NCI-H2171 treated with DMSO at 0.1 percent for 48 hours (cell line): ENCODE results near the gene EHMT1.
"Not testable (repeated sequence)": the region's sequence is repeated elsewhere in the genome, so short reads cannot be mapped to it uniquely, and the experiment has no call there.

Source experiments
- DNase-seq: peaks from one replicate; lab custom pipeline; 2025; lab: John Stamatoyannopoulos, UW

Gene EHMT1

DNA sequence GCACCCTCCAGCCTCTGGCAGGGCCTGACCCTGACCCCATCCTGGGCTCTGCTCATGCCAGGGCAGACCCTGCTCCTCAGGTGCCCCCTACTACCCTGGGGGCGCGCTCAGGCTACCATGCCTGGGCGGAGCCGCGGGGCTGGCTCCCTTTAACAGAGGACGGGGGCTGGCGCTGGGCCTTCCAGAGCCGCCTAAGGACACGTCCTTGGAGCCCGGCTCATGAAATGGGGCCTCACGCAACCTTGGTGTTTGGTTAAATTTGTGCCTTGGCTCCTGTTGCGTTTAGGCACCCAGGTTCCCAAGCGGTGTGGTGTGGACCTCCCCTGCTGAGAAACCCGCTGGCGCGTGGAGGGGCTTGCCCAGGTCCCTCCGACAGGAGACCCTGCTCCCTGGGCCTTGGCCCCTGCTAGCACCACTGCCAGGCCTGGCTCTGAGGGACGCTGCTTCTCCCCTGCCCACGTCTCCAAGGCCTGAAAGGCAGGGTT lies 3.4 kb upstream of the EHMT1 start:
- no peak for DNase-seq

DNA sequence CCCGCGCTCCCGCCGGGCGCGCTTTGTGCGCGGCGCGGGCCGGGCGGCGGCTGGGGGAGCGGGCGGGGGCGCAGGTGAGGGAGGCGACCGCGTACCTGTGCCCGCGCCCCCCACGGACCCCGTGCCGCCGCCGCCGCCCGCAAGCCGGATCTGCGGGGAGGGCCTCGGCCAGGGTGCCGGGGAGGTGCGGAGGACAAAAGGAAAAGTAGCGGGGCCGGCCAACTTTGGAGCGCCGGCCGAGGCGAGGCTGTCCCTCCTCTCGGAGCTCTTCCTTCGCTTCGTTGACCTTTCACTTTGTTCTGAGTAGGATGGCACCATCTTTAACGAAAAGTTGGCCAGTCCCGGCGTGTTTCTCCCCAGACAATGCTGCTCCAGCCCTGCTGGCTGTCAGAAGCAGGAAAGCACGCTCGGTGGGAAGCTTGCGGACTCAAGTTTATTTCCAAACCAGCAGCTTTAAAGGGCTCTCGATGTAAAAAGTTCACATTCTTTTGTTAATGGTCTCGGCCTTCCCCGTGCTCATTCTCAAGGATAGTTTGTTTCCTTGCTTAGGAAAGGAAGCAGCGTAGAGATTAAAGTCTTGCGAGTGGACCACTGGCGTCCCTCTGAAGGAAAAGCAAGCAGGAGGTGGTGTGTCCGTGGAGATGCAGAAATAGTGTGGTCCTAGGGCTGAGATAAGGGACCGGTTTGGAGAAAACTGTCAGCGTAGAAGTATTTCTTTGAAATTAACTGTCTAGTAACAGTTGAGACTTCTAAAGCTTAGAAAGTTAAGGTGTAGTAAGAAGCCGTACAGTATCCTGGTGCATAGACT lies 639 bp downstream of the EHMT1 start:
- peak; percentile 40 for DNase-seq

DNA sequence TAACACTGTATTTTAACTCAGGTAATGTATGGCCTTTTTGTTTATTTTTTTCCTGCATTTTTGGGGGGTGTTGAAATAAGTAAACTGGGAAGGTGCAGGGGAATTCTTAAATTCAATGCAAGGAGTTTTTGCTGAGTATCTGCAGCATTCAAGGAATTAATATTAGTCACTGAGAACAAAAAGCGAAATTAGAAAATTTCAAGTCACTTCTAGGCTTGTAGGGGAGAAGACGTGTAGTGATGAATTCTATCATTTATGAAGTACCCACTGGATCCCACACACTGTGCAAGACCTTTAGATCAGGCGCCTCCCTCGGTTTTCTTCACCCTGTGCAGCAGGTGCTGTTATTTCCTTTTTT lies 1.2 kb downstream of the EHMT1 start:
- no peak for DNase-seq

DNA sequence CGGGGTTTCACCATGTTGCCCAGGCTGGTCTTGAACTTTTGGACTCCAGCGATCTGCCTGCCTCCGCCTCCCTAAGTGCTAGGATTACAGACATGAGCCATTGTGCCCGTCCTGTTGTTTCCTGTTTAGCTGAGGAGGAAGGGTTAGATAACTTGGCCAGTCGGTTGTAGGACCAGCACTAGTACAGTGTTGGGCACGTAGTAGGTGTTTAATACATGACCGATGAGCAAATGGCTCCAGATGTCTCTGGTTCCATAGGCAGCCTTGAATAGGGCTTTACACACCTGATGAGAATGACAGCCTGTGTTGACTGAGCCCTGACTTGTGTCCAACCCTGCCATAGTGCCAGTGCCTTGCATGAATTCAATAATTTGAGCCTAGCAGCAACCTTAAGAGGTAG lies 1.8 kb downstream of the EHMT1 start:
- no peak for DNase-seq

DNA sequence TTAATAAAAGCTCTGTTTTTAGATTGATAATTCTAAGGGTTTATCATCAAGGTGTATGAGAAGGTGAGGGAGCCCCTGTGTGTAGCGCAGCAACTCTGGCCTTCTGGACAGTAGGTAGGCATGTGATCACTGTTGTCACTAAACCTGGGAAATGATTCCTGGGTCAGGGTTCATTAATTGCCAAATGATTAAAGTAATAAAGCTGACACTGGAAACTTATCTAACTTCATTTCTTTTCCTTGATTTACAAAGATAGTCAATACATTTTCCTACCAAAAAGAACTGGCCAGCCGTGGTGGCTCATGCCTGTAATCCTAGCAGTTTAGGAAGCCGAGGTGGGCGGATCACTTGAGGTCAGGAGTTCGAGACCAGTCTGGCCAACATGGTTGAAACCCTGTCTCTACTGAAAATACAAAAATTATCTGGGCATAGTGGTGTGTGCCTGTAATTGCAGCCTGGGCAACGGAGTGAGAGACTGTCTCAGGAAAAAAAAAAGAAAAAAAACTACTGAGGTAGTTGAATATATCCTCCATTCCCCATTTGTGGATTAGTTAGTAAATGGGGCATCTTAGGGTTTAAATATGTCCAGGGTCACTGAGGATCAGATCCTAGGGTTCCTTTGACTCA lies 2.4 kb downstream of the EHMT1 start:
- peak; percentile 54 for DNase-seq

DNA sequence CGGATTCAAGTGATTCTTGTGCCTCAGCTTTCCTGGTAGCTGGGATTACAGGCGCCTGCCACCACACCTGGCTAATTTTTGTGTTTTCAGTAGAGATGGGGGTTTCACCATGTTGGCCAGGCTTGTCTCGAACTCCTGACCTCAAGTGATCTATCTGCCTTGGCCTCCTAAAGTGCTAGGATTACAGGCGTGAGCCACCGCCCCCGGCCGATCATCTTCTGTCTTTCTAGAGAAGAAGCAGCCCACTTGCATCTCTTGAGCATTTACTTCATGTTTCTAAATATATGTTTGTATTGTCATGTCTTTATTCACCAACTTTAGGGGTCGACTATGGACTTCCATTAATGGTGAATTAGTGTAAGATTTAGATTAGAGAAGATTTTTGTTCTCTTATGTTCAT lies 3.4 kb downstream of the EHMT1 start:
- not testable (repeated sequence) for DNase-seq

DNA sequence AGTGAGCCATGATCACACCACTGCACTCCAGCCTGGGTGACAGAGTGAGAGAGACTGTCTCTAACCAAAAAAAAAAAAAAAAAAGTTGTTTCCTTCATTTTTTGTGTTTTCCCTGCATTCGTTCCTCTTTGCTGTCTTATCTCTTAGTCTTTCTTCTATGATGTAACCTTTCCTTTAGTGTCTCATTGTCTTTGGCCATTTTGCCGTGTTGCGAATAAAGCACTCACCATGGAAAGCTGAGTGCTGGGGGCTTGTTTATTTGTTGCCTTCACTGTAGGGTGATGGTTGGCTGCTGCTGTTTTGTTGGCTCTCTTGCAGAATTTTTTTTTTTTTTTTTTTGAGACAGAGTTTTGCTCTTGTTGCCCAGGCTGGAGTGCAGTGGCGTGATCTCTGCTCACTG lies 7.7 kb downstream of the EHMT1 start:
- no peak for DNase-seq

DNA sequence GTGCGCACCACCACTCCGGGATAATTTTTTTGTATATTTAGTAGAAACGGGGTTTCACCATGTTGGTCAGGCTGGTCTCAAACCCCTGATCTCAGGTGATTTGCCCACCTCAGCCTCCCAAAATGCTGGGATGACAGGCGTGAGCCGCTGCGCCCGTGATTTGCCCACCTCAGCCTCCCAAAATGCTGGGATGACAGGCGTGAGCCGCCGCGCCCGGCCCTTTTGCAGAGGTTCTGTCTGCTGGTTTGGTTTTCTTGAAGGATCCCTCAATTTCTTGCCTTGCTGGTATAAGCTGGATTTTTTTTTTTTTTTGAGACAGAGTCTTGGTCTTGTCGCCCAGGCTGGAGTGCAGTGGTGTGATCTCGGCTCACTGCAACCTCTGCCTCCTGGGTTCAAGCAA lies 8.6 kb downstream of the EHMT1 start:
- not testable (repeated sequence) for DNase-seq

DNA sequence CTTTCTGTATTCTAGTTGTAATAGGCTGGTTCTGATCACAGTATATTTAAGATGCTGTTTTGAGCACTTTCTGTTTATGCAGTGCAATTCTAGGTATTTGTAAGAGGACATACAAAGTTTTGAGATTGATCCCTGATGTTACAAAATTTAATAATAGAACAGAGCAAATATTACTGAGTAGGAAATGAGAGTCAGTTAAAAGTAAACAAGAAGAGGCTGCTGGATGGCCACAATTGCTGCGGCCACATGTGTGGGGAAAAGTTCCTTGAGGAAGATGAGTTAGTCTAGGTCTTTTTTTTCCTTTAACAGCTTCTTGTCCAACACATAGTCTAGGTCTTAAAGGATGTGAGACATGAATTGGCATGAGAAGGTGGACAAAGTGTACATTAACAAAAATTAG lies 11.3 kb downstream of the EHMT1 start:
- no peak for DNase-seq

DNA sequence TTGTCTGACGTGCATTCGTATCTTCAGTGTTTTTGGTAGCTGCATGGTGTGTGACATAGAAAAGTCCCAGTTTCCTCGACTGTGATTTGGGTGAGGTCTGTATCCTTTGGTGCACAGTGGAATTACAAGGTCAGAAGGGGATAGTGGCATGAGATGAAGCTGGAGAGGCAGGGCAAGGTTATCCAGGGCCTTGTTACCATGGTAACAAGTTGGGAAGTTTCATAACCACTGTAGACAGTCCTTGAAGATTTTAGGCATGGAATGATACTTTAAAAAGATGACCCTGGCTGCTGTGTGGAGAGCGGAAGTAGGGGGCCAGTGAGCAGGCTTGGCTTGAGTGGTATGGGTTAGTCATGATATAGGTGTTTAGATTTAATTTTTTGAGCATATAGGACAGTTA lies 11.9 kb downstream of the EHMT1 start:
- DNase-seq: no peak

DNA sequence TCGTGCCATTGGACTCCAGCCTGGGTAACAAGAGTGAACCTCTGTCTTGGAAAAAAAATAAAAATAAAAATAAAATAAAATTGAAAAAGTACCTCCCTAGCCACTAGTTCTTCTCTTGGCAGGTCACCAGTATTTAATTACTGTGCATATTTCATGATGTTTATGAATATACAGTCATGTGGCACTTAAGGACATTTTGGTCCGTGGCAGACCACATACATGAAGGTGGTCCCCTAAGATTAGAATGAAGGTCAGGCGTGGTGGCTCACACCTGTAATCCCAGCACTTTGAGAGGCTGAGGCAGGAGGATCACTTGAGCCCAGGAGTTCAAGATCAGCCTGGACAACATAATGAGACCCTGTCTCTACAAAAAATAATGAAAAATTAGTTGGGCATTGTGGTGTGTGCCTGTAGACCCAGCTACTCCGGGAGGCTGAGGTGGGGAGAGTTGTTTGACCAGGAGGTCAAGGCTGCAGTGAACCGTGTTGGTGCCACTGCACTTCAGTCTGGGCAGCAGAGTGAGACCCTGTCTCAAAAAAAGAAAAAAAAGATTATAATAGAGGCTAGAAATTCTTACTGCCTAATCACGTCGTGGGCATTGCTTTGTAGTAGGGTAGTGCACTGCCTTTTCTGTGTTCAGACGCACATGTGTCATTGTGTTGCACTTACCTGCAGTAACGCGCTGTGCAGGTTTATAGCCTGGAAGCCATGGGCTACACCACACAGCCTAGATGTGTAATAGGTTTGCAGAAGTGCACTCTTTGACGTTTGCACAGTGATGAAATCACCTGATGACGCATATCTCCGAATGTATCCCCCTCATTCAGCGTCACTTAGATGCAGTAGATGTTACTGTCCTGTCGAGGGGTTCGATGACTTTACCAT lies 12.8 kb downstream of the EHMT1 start:
- no peak for DNase-seq

DNA sequence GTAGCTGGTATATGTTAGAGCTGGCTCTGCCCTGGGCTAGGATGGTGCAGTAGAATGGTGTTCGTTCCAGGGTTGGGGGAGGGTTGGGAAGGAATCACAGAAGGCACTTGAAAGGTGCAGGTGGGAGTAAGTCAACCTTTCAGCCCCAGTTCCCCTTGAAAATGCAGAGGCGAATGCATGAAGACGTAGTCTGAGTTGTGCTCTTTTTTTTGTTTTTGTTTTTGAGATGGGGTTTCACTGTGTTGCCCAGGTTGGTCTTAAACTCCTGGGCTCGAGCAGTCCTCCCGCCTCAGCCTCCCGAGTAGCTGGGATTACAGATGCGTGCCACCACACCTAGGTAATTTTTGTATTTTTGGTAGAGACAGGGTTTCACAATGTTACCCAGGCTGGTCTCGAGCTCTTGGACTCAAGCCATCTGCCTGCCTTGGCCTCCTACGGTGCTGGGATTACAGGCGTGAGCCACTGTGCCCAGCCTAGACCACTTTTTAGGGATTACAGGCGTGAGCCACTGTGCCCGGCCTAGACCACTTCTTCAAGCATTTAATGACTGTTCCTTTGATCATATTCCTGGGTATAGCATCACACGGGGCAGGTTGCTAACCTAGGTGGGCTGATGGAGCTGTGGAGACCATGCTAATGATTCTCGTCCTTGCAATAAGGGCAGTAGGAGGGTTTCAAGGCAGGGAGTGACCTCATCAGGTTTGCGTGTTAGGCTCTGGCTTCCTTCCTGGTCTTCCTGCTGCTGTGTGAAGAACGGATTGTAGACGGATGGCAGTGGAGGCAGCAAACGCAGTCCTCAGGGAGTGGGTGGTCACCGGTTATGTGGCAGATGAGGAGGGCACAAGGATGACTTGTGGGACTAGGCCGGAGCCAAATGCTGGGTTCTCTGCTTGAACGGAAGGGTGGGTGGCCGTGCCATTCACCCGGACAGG lies 13.7 kb downstream of the EHMT1 start:
- no peak for DNase-seq

DNA sequence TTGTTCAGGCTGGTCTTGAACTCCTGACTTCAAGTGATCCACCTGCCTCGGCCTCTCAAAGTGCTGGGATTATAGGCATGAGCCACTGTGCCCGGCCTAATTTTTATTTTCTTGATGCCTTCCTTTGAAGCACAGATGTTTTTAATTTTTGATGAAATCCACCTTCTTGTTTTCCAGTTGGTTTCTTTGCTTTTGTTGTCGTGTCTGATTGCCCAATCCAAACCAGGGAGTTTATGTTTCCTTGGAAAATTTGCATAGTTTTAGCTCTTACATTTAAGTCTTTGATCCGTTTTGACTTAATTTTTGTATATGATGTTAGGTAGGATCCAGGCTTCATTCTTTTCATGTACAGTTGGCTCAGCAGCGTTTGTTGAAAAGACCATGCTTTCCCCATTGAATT lies 15.2 kb downstream of the EHMT1 start:
- DNase-seq: no peak

DNA sequence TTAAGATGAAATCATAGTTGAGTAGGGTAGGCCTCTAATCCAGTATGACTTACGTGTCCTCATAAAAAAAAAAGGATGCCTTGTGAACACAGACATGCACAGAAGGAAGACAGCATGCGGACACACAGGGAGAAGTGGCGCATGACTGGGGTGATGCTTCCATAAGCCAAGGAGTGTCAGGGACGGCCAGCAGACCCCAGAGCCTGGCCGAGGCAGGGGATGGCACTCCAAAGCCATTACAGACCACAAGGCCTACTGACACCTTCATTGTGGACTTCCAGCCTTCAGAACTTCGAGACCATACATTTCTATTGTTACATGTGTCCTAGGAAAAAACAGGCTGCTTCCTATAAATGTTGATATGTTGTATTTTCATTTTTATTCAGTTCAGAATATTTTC lies 19.9 kb downstream of the EHMT1 start:
- DNase-seq: no peak

DNA sequence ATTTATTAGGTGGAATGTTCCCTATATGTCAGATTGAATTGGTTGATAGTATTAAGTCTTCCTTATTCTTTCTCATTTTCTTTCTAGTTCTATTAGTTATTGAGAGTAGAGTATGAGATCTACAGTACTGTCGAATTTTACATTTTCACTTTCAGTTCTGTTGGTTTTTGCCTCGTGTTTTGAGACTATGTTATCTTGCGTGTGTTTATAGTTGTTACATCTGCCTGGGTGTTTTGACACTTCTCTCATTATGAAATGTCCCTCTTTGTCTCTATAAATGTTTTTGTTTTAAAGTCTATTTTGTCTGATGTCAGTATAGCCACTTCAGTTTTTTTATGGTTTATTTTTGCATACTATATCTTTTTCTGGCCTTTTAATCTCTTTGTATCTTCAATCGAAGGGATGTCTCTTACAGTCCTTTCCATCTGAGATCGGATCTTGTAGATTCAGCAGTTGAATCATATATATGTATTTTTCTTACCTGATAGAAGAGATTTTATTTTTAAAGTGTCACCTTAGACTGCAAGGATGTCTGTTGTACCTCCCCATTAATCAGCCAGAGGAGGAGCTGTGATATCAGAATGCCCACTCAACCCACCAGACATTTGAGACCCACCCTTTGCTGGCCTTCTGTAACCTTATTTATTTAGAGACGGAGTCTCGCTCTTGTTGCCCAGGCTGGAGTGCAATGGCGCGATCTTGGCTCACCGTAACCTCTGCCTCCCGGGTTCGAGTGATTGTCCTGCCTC lies 20.7 kb downstream of the EHMT1 start:
- no peak for DNase-seq

DNA sequence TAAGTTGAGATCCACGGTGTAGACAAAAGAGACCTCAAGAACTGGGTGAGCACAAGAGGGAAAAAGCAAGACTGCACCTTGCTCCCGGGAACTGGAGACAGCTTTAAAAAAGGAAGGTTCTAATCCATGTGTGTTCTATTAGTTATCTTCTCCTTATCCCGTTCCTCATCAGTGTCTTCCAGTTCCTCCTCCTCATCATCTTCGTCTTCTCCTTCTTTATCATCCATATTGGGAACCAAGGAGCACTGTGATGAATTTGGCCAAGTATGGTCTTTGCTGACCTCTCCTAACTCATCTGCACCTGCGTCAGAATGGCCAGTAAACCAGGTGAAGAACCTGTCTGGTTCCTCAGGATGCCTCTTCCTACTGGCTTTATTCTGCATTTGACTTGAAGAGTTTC lies 22.1 kb downstream of the EHMT1 start:
- DNase-seq: no peak

DNA sequence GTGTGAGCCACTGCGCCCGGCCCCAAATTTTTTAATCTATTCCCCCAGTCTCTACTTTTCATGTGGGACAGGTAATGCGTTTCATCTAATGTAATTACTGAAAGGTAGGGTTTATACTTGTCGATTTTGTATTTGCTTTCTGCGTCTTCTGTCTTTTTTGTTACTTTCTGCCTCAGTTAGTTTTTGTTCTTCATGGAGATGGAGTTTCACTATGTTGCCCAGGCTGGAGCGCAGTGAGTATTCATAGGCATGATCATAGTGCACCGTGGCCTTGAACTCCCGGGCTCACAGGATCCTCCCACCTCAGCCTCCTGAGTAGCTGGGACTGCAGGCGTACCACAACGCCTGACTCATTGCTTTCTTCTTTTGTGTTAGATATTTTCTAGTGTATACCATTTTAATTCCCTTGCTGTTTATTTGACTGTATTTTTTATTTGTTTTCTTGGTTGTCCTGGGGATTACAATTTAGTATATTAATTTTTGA lies 23.4 kb downstream of the EHMT1 start:
- DNase-seq: no peak

DNA sequence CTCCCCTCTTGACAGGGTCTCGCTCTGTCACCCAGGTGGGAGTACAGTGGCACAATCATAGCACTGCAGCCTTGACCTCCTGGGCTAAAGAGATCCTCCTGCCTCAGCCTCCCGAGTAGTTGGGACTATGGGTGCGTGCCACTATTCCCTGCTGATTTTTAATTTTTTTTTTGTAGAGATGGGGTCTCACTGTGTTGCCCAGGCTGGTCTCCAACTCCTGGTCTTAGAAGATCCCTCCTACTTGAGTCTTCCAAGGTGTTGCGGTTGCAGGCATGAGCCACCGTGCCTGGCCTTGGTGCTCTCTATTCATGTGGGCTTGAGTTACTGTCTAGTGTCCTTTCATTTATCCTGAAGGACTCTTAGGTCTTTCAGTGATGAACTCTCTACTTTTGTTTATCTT lies 24.1 kb downstream of the EHMT1 start:
- DNase-seq: no peak

DNA sequence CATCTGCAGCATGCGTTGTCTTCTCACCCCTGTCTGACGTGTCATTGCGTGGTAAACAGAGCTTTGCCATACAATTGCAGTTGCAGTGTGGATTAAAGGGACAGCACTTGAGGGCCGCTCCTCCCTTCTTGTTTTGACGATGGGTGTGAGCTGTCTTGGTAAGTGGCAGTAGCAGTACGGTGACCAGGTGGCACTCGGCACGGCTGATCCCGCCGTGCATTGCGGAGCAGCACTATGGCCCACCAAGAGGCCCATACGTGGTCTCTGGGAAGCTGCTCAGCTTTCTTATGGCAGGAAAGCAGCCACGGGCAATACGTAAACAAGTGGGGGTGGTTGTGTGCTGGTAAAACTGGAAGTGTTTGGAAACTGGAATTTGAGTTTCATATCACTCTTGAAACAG lies 25.1 kb downstream of the EHMT1 start:
- no peak for DNase-seq

DNA sequence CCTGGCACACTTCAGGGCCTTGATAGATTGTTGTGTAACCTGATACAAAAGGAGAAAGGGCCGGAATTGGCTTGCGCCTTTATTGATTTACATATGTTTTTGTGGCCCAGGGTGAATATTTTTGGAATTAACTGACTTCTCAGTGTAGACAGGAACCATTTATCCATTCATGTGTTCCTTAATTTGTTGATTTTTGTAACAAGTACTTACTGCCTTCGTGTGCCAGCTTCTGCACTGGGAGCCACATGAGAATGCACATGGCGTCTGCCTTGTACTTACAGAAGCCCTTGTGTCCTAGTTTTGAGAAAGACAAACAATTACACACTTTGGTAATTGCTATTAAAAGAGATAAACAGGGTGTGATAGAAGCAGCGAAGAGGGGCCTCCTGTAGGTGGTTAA lies 26.4 kb downstream of the EHMT1 start:
- peak; percentile 22 for DNase-seq

DNA sequence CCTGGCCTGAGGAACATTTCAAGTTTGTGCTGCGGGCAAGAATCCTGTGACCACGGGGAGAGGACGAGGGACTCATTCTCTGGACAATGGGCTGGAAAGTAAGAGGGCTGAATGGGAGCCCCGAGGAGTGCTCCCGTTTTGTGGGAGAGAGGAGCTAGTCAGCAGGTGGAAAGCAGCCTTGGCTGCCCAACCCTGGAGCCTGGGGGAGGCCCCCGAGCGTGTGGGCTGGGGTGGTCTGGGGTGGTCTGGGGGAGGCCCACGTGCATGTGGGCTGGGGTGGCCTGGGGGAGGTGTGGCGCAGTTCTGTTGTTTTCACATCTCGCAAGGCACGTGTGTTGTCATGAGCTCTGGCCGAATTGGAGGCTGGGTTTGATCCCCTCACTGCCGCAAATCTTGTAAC lies 27.5 kb downstream of the EHMT1 start:
- DNase-seq: no peak
